COLO668 (cell line): ENCODE measurements around the gene KRTAP13-2.
A peak's percentile ranks its signal among the peaks of the same experiment; 100 is the strongest.

Experiments
- DNase-seq: peaks from one replicate; lab custom pipeline; 2025; ENCODE audit not compliant: unreplicated experiment; lab: John Stamatoyannopoulos, UW

KRTAP13-2 gene

GRCh38 chr21:30372139-30372770, at the start of gene KRTAP13-2:
Gene KRTAP13-2, minus strand, starts transcription at chr21:30372271. Its CDS starts 58 bp downstream, at chr21:30372213.
- no peak for DNase-seq

GRCh38 chr21:30415993-30416392, 43.9 kb upstream of the KRTAP13-2 start:
- DNase-seq: no peak

- DNase-seq: peak; percentile 59
These were observed 36.9 kb upstream of the KRTAP13-2 start for GRCh38 chr21:30408782-30409494.

- no peak for DNase-seq
These were observed 23.7 kb upstream of the KRTAP13-2 start, which contains the start of gene KRTAP13-1 for GRCh38 chr21:30395731-30396130. Gene KRTAP13-1, plus strand, starts transcription at chr21:30396031. Its CDS starts 56 bp downstream, at chr21:30396087.

GRCh38 chr21:30391492-30392025, 19.5 kb upstream of the KRTAP13-2 start:
- no peak for DNase-seq

GRCh38 chr21:30382201-30382600, 10.1 kb upstream of the KRTAP13-2 start:
- no peak for DNase-seq

GRCh38 chr21:30355906-30356305, 16.2 kb downstream of the KRTAP13-2 start:
- DNase-seq: no peak

GRCh38 chr21:30354308-30355005, 17.6 kb downstream of the KRTAP13-2 start:
- DNase-seq: no peak

- no peak for DNase-seq
These were observed 20.5 kb downstream of the KRTAP13-2 start for GRCh38 chr21:30351534-30351933.

- DNase-seq: no peak
These were observed 22.5 kb downstream of the KRTAP13-2 start for GRCh38 chr21:30349572-30349971.

GRCh38 chr21:30348506-30348905, 23.6 kb downstream of the KRTAP13-2 start, which contains the start of gene KRTAP23-1:
Gene KRTAP23-1, minus strand, starts transcription at chr21:30348606. Its CDS starts 0 bp downstream, at chr21:30348606.
- DNase-seq: no peak

GRCh38 chr21:30345014-30345413, 27.1 kb downstream of the KRTAP13-2 start:
- no peak for DNase-seq

GRCh38 chr21:30340714-30341573, 31.1 kb downstream of the KRTAP13-2 start:
- DNase-seq: peak; percentile 10

GRCh38 chr21:30338717-30339116, 33.4 kb downstream of the KRTAP13-2 start:
- no peak for DNase-seq

GRCh38 chr21:30337772-30338171, 34.3 kb downstream of the KRTAP13-2 start:
- no peak for DNase-seq

- DNase-seq: no peak
These were observed 34.8 kb downstream of the KRTAP13-2 start, which contains the start of gene KRTAP27-1 for GRCh38 chr21:30337276-30337744. Gene KRTAP27-1, minus strand, starts transcription at chr21:30337694. Its CDS starts 26 bp downstream, at chr21:30337668.

GRCh38 chr21:30336596-30336995, 35.5 kb downstream of the KRTAP13-2 start:
- DNase-seq: no peak

GRCh38 chr21:30333736-30334135, 38.3 kb downstream of the KRTAP13-2 start:
- DNase-seq: no peak

GRCh38 chr21:30332681-30333080, 39.4 kb downstream of the KRTAP13-2 start:
- no peak for DNase-seq

GRCh38 chr21:30329203-30329875, 42.7 kb downstream of the KRTAP13-2 start:
- no peak for DNase-seq
